GM11168 (cell line): ENCODE measurements around the gene ZNF302.
"Not testable (repeated sequence)": the region's sequence is repeated elsewhere in the genome, so short reads cannot be mapped to it uniquely, and the experiment has no call there.

Source experiments
- in situ Hi-C: fragments of 300-500 bp; cut with MboI; formaldehyde crosslinking; loops from one replicate; pipeline ENCODE4 v1.12.0; 2022; ENCODE audit warnings: low sequenced_read_pairs; ENCODE audit not compliant: unreplicated experiment

The ZNF302 gene

GRCh38 chr19:34677386-34678084, at the start of gene ZNF302:
TSS of gene ZNF302 (plus strand) at chr19:34677678. CDS start at chr19:34678805, 1,127 bp downstream.
- in situ Hi-C loops, result no loop called here

- in situ Hi-C loops, result no loop called here
Observed at GRCh38 chr19:34633802-34634201, 43.7 kb upstream of the ZNF302 start.

DNA sequence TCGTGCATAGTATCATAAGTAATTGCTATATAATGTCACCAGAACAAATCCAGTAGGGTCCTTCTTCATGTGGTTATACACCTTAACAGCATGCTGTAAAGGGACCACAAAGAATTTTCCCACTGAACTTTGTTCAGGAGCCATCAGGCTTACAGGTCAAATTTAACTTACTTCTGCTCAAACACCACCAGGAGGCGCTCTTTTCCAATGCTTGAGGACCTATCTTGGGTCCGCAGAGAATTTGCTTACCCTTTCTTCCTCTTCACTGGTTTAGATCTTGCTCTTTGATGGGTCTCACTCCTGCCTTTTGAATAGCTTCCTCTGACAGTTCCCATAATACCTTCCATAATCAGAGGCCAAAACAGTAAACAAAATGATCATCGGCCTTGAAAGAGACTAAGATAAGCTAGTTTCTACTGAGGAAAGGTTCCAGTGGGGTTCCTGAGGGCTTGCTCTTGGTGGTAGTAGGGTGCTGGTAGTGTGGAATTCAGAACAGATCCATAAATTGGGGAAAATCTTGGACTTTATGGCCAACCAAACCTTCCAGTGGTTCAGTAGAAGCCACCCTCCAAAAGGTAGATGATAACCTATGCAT, 37.9 kb upstream of the ZNF302 start:
- in situ Hi-C loops, result loop anchor here (10.0 kb wide), 1 partner anchor 75 kb away; no protein-coding TSS in a partner anchor

GRCh38 chr19:34642241-34642640, 35.2 kb upstream of the ZNF302 start:
- in situ Hi-C loops, result loop anchor here (10.0 kb wide), 1 partner anchor 73 kb away; no protein-coding TSS in a partner anchor

- in situ Hi-C loops, result loop anchor here (10.0 kb wide), 1 partner anchor 70 kb away; no protein-coding TSS in a partner anchor
Observed at GRCh38 chr19:34644991-34645461, 32.5 kb upstream of the ZNF302 start.

- in situ Hi-C loops, result loop anchor here (10.0 kb wide), 1 partner anchor 69 kb away; no protein-coding TSS in a partner anchor
Observed at GRCh38 chr19:34645551-34645950, 31.9 kb upstream of the ZNF302 start.

GRCh38 chr19:34649886-34650543, 27.5 kb upstream of the ZNF302 start:
- in situ Hi-C loops, result loop anchor here (10.0 kb wide), 1 partner anchor 65 kb away; no protein-coding TSS in a partner anchor

DNA sequence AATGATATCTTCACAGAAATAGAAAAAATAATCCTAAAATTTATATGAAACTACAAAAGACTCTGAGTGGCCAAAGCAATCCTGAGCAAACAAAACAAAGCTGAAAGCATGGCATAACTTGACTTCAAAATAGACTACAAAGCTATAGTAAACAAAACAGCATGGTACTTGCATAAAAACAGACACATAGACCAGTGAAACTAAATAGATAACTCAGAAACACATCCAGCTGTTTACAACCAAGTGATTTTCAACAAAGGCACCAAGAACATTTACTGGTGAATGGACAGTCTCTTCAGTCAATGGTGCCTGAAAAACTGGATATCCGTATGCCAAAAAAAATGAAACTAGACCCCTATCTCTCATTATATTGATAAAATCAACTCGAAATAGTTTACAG, 25.7 kb upstream of the ZNF302 start:
- in situ Hi-C loops, result no loop called here

DNA sequence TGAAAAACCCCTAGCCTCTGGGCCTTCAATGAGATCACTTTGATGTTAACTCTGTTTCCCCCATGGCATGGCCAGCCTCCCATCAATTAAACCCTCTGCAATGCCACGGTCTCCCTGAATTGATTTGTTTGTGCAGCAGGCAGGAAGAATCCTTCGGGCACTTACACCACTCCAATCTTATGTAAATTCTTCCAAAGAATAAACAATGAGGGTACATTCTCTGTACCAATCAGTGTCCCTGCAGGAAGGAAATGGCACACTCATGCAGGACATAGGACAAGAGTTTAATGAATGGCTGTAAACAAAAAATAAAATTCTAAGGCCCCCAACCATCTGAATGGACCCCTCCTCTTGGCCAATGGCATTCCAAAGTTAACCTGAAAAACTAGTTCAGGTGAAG, 22.7 kb upstream of the ZNF302 start:
- in situ Hi-C loops, result no loop called here

DNA sequence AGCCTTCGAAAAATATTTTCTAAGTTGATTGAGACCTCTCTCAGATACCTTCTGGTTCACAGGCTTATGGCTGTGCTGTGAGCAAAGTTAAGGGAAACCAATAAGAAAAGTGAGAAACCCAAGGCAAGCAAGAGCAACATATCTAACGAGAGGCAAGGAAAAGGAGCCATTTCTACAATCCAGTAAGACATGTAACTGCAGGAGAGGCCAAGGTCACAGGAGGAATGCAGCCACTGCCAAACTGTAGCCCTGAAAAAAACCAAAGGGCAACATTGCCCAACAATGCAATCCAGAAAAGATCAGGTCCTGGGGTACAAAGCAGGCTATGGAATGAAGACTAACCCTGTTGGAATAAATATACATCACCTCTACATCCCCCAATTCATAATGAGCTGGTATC, 21.8 kb upstream of the ZNF302 start:
- in situ Hi-C loops, result no loop called here

DNA sequence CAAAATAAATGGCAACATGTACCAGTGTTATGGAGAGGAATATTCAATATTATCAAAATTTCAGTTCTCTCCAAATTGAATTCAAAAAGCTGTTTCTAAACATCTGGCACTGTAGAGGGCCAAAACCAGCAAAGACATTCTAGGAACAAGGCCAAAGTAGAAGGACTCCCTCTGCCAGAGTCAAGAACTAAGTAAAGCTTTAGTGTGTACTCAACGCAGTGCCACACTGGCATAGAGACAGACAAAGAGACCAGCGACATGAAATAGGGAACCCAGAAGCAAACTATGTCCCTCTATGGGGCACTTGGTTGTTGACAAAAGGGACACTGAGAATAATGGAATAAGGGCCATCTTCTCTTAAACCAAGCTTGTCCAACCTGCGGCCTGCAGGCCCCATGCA, 16.1 kb upstream of the ZNF302 start:
- in situ Hi-C loops, result no loop called here

- in situ Hi-C loops, result no loop called here
Observed at GRCh38 chr19:34662919-34663318, 14.6 kb upstream of the ZNF302 start.

DNA sequence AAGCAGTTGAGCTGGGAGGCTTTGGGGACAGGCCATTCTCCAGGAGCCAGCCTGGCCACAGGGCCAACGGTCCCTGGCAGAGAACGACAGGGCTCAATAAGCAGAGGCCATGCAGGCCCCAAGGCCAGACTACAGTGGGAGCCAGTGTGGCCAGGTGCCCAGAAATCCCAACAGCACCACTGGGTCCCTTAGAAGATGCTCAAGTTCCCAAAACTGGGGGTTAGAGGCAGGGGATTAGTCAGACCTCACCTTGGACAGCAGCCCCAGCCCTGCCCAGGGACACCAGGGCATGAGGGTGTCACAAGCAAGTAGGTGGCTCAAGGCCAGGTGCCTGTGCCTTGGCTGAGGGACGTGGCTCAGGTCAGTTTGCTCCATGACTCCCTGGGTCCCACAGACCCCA, 13.3 kb upstream of the ZNF302 start:
- in situ Hi-C loops, result no loop called here

DNA sequence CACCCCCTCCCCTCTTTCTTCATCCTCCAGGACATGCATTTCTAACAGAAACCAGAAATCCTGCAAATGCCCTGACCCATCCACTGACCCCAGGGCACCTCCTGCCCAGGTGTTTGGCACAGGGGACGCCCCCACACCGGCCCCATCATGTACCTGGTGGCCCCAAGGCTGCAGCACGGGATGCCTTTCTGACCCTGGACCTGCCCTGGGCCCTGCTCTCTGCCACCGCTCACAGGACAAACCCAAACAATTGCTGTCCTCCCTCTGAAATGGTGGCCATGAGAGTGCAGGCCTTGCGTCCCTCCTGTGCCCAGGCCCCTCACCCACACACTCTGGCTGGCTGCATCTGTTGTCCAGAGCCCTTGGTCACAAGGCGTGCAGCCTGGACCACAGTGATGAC, 12.6 kb upstream of the ZNF302 start:
- in situ Hi-C loops, result no loop called here

- in situ Hi-C loops, result not testable (repeated sequence)
Observed at GRCh38 chr19:34665275-34665674, 12.2 kb upstream of the ZNF302 start.

GRCh38 chr19:34666200-34666957, 11.1 kb upstream of the ZNF302 start:
- in situ Hi-C loops, result no loop called here

DNA sequence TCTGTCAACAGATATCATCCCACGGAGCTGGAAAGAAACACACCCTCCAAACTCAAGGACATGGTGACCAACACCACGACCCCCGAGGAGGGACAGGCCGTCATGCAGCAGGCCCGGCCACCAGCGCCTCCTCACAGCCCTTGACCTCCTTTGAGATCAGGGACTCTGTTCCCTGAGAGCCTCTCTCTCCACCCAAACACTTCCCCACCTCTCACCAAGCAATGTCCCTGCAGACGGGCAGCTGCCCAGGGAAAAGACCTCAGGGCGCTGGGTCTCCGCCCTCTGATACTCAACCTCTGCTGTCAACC, 10.6 kb upstream of the ZNF302 start:
- in situ Hi-C loops, result no loop called here

GRCh38 chr19:34667349-34668076, 10.0 kb upstream of the ZNF302 start:
- in situ Hi-C loops, result no loop called here

DNA sequence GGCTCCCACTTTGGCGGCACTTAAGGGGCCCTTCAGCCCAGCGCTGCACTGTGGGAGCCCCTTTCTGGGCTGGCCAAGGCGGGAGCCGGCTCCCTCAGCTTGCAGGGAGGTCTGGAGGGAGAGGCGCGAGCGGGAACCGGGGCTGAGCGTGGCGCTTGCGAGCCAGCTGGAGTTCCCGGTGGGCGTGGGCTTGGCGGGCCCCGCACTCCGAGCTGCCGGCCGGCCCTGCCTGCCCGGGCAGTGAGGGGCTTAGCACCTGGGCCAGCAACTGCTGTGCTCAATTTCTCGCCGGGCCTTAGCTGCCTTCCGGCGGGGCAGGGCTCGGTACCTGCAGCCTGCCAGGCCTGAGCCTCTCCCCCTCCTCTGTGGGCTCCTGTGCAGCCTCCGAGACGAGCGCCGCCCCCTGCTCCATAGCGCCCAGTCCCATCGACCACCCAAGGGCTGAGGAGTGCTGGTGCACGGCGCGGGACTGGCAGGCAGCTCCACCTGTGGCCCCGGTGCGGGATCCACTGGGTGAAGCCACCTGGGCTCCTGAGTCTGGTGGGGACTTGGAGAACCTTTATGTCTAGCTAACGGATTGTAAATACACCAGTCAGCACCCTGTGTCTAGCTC, 9.3 kb upstream of the ZNF302 start:
- in situ Hi-C loops, result not testable (repeated sequence)
